Cardiac septum (tissue), 1 donor: ENCODE measurements around the gene ORC3. TPM values are rescaled to one million over a fixed set of nuclear protein-coding genes. Genes with fewer than 3 reads are reported as not detected.
"Not testable (repeated sequence)": the region's sequence is repeated elsewhere in the genome, so short reads cannot be mapped to it uniquely, and the experiment has no call there.

ENCODE experiments used
- DNase-seq: peaks from one replicate; pipeline ENCODE4 v3.0.0-alpha.2; 2020; ENCODE audit warnings: low spot score
- intact Hi-C: fragments of 100-400 bp; cut with DNase I; formaldehyde crosslinking; loops from one replicate; pipeline ENCODE4 v1.14.0; 2022
- total RNA-seq: library from RNA; stranded (reverse); fragmentation: NEBNext Ultra II Directional; extraction: Animal tissue kit (Norgen Biotek cat#: 25700); gene quantifications from one replicate; pipeline ENCODE4 v1.2.1, GENCODE V29; 2021
- donor health status: DM: no; HTN: no; CAD: no.

The ORC3 gene
- total RNA-seq, 1 donor from 2014 or later: 23.0 TPM

GRCh38 chr6:87683890-87684289, 94.0 kb downstream of the ORC3 start:
- intact Hi-C loops: no loop called here
- DNase-seq: no peak

DNA sequence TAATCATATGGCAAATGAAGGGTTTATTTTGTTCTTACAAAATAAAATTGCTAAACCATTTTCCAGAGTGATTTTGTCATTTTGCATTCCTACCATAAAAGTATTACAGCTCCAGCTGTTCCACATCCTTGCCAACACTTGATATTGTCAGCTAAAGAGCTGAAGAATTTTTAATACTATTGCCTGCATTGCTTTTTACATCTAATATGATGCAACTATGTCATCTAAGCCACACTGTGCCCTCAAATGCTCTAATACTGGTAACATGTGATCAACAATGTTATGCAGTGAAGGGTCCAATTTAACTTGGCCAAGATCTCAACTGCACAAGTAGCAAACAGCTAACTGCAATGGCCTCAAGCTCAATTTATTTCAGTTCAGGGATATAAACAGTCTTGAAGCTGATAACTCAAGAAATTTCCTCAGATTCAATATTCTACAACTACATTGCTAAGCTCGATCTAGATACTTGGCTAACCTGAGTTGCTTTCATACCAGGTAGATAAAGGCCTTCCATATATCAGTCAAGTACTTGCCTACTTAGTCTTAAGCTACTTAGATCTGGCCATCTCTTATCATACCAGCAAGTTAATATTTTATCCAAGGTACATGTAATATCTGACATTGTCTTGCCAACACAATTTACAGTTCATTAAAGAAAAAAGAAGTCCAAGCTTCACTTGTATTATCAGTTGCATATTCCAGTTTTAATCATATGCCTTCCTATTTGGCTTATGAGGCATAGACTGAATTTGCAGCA, 95.1 kb downstream of the ORC3 start:
- DNase-seq: no peak
- intact Hi-C loops: no loop called here

GRCh38 chr6:87686636-87687205, 96.8 kb downstream of the ORC3 start:
- intact Hi-C loops, DNase-seq: not testable (repeated sequence)

DNA sequence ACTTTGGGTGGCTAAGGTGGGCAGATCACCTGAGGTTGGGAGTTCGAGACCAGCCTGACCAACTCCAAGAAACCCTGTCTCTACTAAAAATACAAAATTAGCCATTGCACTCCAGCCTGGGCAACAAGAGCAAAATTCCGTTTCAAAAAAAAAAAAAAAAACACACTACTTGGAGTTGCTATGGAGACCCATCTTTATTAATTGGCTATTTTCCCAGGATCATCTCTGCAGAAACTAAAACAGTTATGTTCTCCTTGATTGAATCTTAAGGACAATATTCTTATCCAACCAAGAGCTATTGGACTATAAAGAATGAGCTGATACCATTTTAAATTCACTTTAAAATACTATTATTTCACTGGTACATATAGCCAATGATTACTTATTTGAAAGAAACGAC, 97.4 kb downstream of the ORC3 start:
- intact Hi-C loops: no loop called here
- DNase-seq: no peak

DNA sequence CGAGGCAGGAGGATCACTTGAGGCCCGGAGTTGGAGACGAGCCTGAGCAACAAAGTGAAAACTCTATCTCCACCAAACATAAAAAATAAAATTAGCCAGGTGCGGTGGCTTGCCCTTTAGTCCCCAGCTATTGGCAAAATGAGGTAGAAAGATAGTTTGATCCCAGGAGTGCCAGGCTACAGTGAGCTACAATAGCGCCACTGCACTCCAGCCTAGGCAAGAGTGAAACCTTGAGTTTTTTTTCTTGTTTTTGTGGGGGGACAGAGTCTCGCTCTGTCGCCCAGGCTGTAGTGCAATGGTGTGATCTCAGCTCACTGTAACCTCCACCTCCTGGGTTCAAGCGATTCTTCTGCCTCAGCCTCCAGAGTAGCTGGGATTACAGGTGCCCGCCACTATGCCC, 98.0 kb downstream of the ORC3 start:
- DNase-seq, intact Hi-C loops: not testable (repeated sequence)

DNA sequence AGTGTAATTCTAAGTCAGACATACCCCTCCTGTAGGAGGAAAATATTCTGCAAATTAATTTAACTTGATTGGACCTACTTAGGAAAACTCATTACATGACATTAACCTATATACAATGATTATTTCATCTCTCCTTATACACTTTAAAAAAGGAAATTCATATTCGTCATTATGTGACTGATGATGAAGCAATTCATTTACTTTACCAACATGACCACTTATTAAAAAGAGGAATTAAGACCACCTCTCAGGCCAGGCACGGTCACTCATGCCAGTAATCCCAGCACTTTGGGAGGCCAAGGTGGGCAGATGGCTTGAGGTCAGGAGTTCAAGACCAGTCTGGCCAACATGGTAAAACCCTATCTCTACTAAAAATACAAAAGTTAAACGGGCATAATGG, 100.5 kb downstream of the ORC3 start:
- intact Hi-C loops: loop anchor here (10.0 kb wide), 1 partner anchor 104 kb away; no protein-coding TSS in a partner anchor
- DNase-seq: no peak

DNA sequence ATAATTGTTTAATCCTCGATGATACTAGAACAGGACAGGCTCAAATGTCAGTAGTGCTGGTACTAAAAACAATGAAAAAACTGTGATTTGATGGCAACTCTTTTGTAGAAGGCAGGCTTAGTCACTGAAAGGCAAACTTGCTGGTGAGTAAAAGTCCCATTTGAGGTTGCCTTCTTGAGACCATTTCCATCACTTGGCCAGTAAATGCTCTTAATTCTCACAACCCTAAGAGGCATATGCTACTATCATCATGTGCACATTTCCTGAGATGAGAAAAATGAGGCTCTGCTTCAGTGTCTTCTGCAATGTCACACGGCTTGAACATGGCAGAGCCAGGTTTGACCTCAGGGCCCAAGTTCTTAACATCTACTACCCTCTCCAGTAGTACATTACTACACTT, 102.2 kb downstream of the ORC3 start:
- DNase-seq: no peak
- intact Hi-C loops: loop anchor here (10.0 kb wide), 1 partner anchor 103 kb away; no protein-coding TSS in a partner anchor

DNA sequence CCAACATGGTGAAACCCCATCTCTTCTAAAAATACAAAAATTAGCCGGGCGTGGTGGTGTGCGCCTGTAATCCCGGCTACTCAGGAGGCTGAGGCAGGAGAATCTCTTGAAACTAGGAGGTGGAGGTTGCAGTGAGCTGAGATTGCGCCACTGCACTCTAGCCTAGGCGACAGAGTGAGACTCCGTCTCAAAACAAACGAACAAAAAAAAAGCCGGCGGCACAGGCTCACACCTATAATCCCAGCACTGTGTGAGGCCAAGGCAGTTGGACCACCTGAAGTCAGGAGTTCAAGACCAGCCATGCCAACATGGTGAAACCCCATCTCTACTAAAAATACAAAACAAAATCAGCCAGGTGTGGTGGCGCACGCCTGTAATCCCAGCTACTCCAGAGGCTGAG, 106.9 kb downstream of the ORC3 start:
- not testable (repeated sequence) for DNase-seq
- intact Hi-C loops: loop anchor here (10.0 kb wide), 1 partner anchor 98 kb away; no protein-coding TSS in a partner anchor

DNA sequence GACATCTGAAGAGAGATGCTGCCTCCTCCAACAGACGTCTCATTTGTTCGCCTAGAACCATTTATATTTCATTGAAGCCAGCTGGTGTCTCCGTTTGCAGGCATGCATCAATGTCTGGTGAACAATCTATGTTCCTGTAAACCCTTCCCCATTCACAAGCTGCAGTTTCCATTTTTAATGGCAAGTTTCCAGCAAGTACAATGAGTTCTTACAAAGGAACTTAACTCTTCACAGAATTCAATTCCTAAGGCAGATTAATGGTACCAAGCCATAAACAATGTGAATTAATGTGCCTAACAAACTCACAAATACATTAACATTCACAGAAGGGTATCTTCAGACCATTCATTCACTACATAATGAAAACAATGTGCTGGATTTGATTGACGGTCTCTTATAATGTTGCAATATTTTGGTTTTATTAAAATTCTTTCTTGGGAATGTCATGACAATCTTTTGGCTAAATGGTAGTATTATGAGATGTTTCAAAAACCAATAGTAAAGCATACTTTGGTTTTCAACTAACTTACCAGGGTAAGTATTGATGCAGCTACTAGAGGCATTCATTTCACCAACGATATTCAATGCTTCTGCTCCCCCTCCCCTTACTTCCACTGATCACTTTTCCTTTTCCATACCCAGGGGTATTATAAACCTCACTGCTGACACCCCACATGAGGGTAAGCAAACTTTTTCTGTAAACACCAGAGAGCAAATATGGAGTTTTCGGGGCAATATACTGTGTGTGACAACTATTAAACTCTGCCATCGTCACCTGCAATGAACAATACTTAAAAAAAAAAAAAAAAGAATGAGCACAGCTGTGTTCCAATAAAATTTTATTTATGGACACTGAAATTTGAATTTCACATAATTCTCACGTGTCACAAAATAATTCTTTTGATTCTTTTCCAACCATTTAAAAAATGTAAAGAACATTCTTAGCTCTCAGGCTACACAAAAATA, 107.9 kb downstream of the ORC3 start:
- intact Hi-C loops: loop anchor here (10.0 kb wide), 1 partner anchor 97 kb away; no protein-coding TSS in a partner anchor
- DNase-seq: no peak

DNA sequence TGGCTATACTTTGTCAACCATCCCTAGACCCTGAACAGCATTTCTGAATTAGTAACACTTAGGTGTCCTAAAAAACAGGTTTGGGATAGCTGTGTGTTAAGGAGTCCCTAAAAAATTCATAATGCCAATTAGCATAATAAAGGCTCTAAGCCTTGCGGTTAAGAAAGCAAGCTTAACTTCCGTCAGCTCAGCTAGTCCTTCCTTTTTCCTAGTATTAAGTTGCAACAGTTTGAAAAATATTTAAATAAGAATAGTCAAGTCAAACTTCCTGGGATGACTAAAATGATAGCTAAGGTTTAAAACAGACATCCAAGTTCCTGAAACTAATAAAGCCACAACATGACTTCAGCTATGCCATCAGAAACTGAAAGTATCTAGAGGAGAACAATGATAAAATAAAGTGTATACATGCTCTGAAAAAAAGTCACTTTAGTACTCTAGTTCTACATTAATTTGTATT, 108.6 kb downstream of the ORC3 start:
- intact Hi-C loops: loop anchor here (10.0 kb wide), 1 partner anchor 96 kb away; no protein-coding TSS in a partner anchor
- DNase-seq: no peak

DNA sequence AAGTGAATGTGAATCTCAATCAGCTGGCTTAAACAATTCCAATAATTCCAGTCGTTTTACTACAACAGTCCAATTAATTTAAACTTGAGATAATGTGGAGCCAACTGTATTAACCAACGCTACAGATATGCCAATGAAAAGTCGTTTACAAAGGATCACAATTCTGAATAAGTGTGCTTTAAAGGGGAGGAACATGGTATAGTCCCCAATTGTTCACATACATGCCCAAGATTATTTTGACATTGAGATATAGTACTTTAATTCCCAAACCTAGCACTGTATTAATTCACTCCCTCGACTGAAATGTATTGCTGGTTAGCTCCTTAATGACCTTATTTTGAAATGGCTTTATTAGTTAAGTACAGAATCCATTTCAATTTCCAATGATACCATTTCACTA, 109.6 kb downstream of the ORC3 start:
- DNase-seq: no peak
- intact Hi-C loops: loop anchor here (10.0 kb wide), 1 partner anchor 95 kb away; no protein-coding TSS in a partner anchor

DNA sequence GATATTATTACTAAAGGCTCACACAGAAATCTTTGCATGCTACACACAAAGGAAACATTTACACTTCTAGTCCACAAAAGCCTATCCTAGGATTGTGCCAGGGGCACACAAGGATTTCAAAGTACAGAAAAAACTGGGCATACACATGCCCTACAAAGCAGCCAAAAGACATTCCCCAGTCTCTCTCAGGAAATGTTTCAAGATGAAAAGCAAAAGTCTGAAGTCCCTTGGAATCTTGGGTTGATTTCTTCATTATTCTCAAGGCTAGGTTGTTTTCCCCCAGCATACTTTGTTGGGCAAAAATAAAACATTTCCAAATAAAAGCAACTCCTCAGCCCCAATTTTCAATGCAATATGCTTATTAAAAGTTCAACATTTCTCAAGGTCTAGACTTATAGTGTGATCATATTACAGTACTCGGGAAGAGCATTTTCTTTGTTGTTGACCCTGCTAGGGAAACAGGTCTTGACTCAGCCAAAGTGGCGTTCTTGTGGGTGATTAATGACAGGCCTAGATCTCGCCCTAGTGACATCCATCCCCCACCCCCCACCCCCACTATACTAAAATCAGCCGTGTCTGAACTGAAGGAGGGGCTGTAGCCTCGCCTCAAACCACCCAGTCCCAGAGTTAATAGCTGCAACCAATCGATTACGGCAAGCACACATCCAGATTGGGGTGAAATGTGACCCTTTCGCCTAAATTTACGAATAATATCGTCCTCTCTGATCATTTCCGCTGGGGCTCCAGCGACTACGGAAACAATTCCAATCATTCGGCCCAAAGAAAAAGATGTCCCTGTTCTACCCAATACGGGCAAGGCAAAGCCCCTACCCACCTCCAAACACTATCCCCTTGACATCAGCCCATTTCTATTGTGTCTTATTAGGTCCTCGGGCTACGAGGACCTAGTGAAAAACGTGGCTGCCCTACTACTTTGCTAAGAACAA, 110.7 kb downstream of the ORC3 start:
- intact Hi-C loops: loop anchor here (2.0 to 5.0 kb wide), 4 partner anchors 38 to 546 kb away; partner anchors contain the start of genes ORC3, SLC35A1 and ZNF292
- DNase-seq: no peak

DNA sequence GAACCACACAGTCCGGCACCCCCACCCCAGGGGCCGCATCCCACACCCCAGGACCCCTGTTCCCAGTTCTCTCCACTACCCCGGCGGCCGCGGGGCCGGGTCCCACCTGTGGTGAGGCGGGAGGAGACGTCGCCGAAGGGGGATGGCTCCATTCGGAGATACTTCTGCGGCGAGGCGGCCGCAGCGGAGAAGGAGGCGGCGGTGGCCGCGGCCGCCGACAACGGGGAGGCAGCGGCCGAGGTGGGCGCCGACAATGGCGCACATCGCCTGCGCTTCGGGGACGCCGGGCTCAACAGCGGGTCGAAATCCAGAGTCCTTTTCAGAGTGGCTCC, 111.4 kb downstream of the ORC3 start:
- no peak for DNase-seq
- intact Hi-C loops: loop anchor here (2.0 to 5.0 kb wide), 4 partner anchors 39 to 547 kb away; partner anchors contain the start of genes ORC3, SLC35A1 and ZNF292

DNA sequence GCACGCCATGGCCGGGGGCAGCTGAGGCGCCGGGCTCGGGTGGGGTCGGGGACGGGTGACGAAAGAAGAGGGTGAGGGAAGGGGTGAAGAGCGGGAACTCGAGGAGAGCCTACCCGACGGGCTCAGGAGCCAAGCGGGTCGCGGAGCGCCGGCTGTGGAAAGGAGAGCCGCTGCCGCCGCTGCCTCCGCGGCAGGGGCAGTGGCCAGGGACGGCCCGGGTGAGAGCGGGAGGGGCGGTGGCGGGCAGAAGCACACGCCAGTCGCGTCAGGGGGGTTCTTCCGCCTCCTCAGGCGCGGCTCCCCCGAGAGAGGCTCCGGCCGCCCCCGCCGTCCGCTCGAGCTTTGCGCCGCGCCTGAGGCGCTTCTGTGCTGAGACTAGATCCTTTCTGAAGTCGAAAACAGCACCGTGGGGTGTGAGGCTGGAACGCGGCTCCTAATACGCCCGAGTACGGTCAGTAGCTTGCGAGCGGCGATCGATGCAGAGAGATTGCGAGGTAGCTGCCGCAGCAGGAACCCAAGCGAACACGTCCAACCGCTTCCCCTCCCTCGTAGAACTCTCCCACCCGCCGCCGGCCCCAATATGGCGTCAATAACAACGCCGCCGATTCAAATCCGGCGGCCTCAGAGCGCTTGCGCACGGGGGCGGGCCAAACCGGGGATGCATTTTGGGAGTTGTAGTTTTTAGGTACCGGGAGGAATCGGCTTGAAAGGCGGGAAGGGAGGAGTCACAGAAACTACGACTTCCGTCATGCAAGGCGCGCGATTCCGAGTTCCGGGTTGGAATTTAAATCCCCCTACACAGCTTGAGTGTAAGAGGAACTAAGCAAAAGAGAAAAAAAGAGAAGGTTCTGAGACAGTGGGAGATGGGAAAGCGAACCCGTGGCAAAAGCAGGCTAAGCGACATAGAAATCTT, 112.0 kb downstream of the ORC3 start, which contains the start of gene AKIRIN2:
Gene AKIRIN2, minus strand, starts transcription at position 558 of the 913 bp plus-strand sequence. Its CDS starts 549 bp downstream, at position 9.
- intact Hi-C loops: loop anchor here (2.0 to 5.0 kb wide), 4 partner anchors 39 to 547 kb away; partner anchors contain the start of genes ORC3, SLC35A1 and ZNF292
- DNase-seq: peak; percentile 99

GRCh38 chr6:87702589-87702945, 112.6 kb downstream of the ORC3 start:
- DNase-seq: no peak
- intact Hi-C loops: loop anchor here (5.0 kb wide), 1 partner anchor 110 kb away; the partner anchor contains the start of gene ORC3

GRCh38 chr6:87703039-87703438, 113.1 kb downstream of the ORC3 start:
- intact Hi-C loops: loop anchor here (5.0 kb wide), 1 partner anchor 111 kb away; the partner anchor contains the start of gene ORC3
- not testable (repeated sequence) for DNase-seq

- intact Hi-C loops: no loop called here
Observed at GRCh38 chr6:87705070-87705691, 115.2 kb downstream of the ORC3 start.

More at GRCh38 chr6:87705070-87705691, 115.2 kb downstream of the ORC3 start:
- DNase-seq: no peak
